Ishikawa (cell line): Measurements from ENCODE around the gene MYO9A.

Source experiments
- CEBPB ChIP-seq: IDR thresholded peaks from 2 replicates; pipeline ENCODE4 v1.6.1; 2012
- CREB1 ChIP-seq: IDR thresholded peaks from 2 replicates; pipeline ENCODE4 v1.6.1; 2012; ENCODE audit warnings: low read depth
- EGR1 ChIP-seq: IDR thresholded peaks from 2 replicates; pipeline ENCODE4 v1.6.1; 2012
- EP300 ChIP-seq: IDR thresholded peaks from 2 replicates; pipeline ENCODE4 v1.6.1; 2012; ENCODE audit warnings: borderline replicate concordance
- MAX ChIP-seq: IDR thresholded peaks from 2 replicates; pipeline ENCODE4 v1.6.1; 2012
- RAD21 ChIP-seq: IDR thresholded peaks from 2 replicates; pipeline ENCODE4 v1.6.1; 2012; ENCODE audit warnings: low read depth
- REST ChIP-seq: IDR thresholded peaks from 2 replicates; pipeline ENCODE4 v1.6.1; 2012; ENCODE audit warnings: low read depth, mild to moderate bottlenecking
- TAF1 ChIP-seq: IDR thresholded peaks from 2 replicates; pipeline ENCODE4 v1.6.1; 2012; ENCODE audit warnings: low read depth, mild to moderate bottlenecking
- TCF12 ChIP-seq: IDR thresholded peaks from 2 replicates; pipeline ENCODE4 v1.6.1; 2012; ENCODE audit warnings: low read depth
- TEAD4 ChIP-seq: IDR thresholded peaks from 2 replicates; pipeline ENCODE4 v1.6.1; 2012
- YY1 ChIP-seq: IDR thresholded peaks from 2 replicates; pipeline ENCODE4 v1.6.1; 2012; ENCODE audit warnings: low read depth
- ZBTB7A ChIP-seq: IDR thresholded peaks from 2 replicates; pipeline ENCODE4 v1.6.1; 2012; ENCODE audit warnings: low read depth

- TF ChIP-seq EP300 (no peak), REST (no peak), YY1 (no peak), RAD21 (no peak), CREB1 (no peak), ZBTB7A (no peak), TCF12 (no peak), TEAD4 (no peak), MAX (no peak), EGR1 (no peak), CEBPB (no peak), TAF1 (no peak)
These were observed 75.9 kb downstream of the MYO9A start for GRCh38 chr15:72042054-72042453.
